Peyer's patch (tissue), 4 donors: ENCODE results near the gene MAP2.

Source experiments
- POLR2A ChIP-seq, 2 donors: fragments of 450-650 bp; IDR thresholded peaks; one replicate each; pipeline ENCODE4 v1.5.1; 2017; ENCODE audit warnings: antibody characterized with exemption in 2 of 2, mild to moderate bottlenecking in 2 of 2, moderate library complexity in 2 of 2
- TF ChIP-seq, protein P1 (sequence below), 6 experiments: fragments of 450-650 bp in 4 of 6; fragments of 200-600 bp in 2 of 6; sonication (generic) in 1 of 6; IDR thresholded peaks; one replicate each; pipeline ENCODE4 v1.5.1; 2017 to 2019; ENCODE audit warnings: antibody characterized with exemption in 6 of 6, mild to moderate bottlenecking in 3 of 6, moderate library complexity in 1 of 6

DNA sequence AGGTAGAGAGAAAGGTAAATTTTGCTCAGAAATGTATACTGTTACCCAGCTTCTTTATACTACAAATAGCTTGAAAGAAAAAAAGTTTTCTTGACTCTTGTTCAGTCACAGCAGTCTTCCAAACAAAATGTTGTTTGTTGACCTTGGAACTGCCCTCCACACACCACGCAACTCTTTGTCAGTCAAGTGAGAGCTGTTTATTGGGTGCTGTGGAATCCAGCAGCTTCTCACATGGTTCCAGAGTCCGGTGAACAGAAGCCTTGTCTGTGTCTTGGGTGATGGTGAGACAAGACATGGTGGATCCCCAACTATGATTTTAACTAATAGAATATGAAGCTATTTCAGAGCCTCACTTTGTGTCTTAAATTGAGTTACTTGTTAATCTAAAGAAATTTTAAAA is 112.5 kb downstream of the MAP2 start:
- TF ChIP-seq, protein P1, sequence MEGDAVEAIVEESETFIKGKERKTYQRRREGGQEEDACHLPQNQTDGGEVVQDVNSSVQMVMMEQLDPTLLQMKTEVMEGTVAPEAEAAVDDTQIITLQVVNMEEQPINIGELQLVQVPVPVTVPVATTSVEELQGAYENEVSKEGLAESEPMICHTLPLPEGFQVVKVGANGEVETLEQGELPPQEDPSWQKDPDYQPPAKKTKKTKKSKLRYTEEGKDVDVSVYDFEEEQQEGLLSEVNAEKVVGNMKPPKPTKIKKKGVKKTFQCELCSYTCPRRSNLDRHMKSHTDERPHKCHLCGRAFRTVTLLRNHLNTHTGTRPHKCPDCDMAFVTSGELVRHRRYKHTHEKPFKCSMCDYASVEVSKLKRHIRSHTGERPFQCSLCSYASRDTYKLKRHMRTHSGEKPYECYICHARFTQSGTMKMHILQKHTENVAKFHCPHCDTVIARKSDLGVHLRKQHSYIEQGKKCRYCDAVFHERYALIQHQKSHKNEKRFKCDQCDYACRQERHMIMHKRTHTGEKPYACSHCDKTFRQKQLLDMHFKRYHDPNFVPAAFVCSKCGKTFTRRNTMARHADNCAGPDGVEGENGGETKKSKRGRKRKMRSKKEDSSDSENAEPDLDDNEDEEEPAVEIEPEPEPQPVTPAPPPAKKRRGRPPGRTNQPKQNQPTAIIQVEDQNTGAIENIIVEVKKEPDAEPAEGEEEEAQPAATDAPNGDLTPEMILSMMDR (IDR thresholded peaks at IDR 0.05): no peak
- no peak for TF ChIP-seq POLR2A (IDR thresholded peaks at IDR 0.05)
